ENCODE results near the gene TRIM64.
"Not testable (repeated sequence)": the region's sequence is repeated elsewhere in the genome, so short reads cannot be mapped to it uniquely, and the experiment has no call there.

The TRIM64 gene, protein sequence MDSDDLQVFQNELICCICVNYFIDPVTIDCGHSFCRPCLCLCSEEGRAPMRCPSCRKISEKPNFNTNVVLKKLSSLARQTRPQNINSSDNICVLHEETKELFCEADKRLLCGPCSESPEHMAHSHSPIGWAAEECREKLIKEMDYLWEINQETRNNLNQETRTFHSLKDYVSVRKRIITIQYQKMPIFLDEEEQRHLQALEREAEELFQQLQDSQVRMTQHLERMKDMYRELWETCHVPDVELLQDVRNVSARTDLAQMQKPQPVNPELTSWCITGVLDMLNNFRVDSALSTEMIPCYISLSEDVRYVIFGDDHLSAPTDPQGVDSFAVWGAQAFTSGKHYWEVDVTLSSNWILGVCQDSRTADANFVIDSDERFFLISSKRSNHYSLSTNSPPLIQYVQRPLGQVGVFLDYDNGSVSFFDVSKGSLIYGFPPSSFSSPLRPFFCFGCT

DNA sequence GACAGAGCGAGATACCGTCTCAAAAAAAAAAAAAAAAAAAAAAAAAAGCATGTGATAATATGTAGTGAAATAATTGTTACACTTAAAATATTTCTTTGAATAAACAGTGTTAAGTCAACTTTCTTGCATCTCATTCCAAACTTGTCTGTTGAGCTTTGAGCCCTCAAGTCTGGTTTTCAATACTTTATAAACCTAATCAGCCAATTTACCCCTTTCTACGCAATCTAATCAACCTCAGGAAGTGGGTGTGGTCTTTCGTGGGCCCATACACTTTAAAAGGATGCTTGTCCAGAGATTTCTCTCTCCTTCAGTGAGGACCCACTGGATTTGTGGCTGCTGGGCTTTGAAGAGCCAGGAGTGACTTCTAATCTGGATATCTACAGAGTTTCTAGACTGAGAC lies at the start of gene TRIM64:
Gene TRIM64 (plus strand): TSS at position 301 of the 400 bp plus-strand sequence. CDS start 2,467 bp downstream, outside the sequence.
- DNase-seq = not testable (repeated sequence)

DNA sequence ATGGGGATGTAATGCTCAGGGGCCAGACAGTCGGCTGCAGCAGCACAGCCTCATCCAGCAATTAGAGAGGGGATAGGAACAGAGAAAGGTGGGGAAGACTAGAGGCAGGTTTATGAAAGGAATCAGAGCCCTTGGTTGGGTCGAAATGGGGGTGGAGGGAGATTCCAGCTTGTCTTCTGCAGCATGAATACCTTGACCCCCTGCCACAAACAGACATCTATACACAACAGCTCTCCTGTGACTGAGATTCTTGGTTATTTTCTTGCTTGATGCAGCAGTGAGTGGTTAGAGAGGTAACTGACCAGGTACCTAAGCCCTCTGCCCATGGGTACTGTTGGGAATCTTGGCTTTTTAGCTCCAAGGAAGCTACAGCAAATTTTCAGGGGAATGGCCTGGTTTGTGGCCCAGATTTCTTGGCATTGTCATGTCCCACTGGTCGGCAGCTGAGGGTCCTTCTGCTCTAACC lies 43.6 kb upstream of the TRIM64 start, which contains the start of gene TRIM49D1:
Gene TRIM49D1 (minus strand): TSS at position 51 of the 466 bp plus-strand sequence. CDS start 4,535 bp downstream, outside the sequence.
- DNase-seq = no peak

DNA sequence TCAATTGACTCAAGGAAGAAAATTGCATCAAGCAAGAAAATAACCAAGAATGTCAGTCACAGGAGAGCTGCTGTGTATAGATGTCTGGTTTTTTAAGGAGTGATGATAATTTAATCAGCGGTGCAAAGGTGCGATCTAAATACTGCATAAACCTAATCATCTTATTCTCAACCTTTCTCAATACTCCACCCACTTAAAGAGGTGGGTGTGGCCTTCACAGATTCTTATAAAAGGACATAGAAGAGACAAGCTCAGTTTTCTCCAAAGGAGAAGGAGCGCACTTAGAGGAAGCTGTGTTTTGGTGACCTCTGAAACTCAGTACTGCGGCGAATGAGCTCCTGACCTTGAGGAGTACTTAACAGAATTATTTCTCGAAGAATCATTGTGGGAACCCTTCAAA lies 42.1 kb upstream of the TRIM64 start, which contains the start of gene TRIM49D2:
Gene TRIM49D2 (plus strand): TSS at position 301 of the 400 bp plus-strand sequence. CDS start 2,698 bp downstream, outside the sequence.
- not testable (repeated sequence) for DNase-seq

DNA sequence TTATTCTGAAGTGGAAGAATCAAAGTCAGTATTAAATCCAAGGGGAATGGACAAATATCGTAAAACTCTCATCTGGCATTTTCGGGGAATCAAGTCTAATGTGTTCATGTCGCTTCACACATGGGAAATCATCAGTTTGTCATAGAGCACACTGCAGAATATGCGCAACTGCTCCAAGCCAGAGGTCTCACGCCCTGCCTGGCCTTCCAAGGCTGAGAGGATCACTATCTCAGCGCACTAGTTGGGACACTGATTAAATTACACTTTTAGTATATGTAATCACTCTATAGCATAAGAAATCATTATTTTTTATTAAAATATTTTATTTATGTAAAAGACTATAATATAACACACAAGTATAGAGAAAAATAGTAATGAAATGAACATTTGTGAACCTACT lies 5.0 kb upstream of the TRIM64 start:
- DNase-seq = not testable (repeated sequence)

Measured in activated T-cell treated with anti-CD3 and anti-CD28 coated beads, Interleukin-2, amount 50 U/mL, for 48 hours (primary cell).